ENCODE results near the gene CHL1.

The CHL1 gene

GRCh38 chr3:377158-377561 is 180.6 kb downstream of the CHL1 start:
- TF ChIP-seq MAX (IDR thresholded peaks at IDR 0.05), result no peak
- TF ChIP-seq RAD21 (IDR thresholded peaks at IDR 0.05; ENCODE audit: low read depth), result peak; percentile 41; the same call in 1 of the 2 replicates

- TF ChIP-seq USF1 (IDR thresholded peaks at IDR 0.05) (no peak), ZBTB7A (IDR thresholded peaks at IDR 0.05; ENCODE audit: low read depth) (no peak), TAF1 (IDR thresholded peaks at IDR 0.05; ENCODE audit: low read depth) (no peak), FOXM1 (IDR thresholded peaks at IDR 0.05; ENCODE audit: borderline replicate concordance, low read depth) (no peak), TCF12 (IDR thresholded peaks at IDR 0.05; ENCODE audit: low read depth) (no peak), RAD21 (IDR thresholded peaks at IDR 0.05; ENCODE audit: low read depth) (no peak), CEBPB (IDR thresholded peaks at IDR 0.05) (no peak), YY1 (IDR thresholded peaks at IDR 0.05; ENCODE audit: low read depth) (no peak), MAX (IDR thresholded peaks at IDR 0.05) (no peak), EP300 (IDR thresholded peaks at IDR 0.05; ENCODE audit: borderline replicate concordance) (no peak)
Observed at GRCh38 chr3:380801-381200, 184.2 kb downstream of the CHL1 start.

- TF ChIP-seq USF1 (IDR thresholded peaks at IDR 0.05), result no peak
- TF ChIP-seq EGR1 (IDR thresholded peaks at IDR 0.05), result no peak
- no peak for TF ChIP-seq YY1 (IDR thresholded peaks at IDR 0.05; ENCODE audit: low read depth)
- no peak for TF ChIP-seq EP300 (IDR thresholded peaks at IDR 0.05; ENCODE audit: borderline replicate concordance)
- no peak for TF ChIP-seq CREB1 (IDR thresholded peaks at IDR 0.05; ENCODE audit: low read depth)
- no peak for TF ChIP-seq TEAD4 (IDR thresholded peaks at IDR 0.05)
- TF ChIP-seq TAF1 (IDR thresholded peaks at IDR 0.05; ENCODE audit: low read depth), result no peak
Observed at GRCh38 chr3:385151-385550, 188.6 kb downstream of the CHL1 start.

- TF ChIP-seq CREB1 (IDR thresholded peaks at IDR 0.05; ENCODE audit: low read depth) (no peak), REST (IDR thresholded peaks at IDR 0.05; ENCODE audit: low read depth) (no peak)
Observed at GRCh38 chr3:394775-395174, 198.2 kb downstream of the CHL1 start.

- TF ChIP-seq ZBTB7A (IDR thresholded peaks at IDR 0.05; ENCODE audit: low read depth), result no peak
- no peak for TF ChIP-seq TCF12 (IDR thresholded peaks at IDR 0.05; ENCODE audit: low read depth)
- TF ChIP-seq MAX (IDR thresholded peaks at IDR 0.05), result no peak
- no peak for TF ChIP-seq TEAD4 (IDR thresholded peaks at IDR 0.05)
- no peak for TF ChIP-seq RAD21 (IDR thresholded peaks at IDR 0.05; ENCODE audit: low read depth)
- no peak for TF ChIP-seq CEBPB (IDR thresholded peaks at IDR 0.05)
- TF ChIP-seq TAF1 (IDR thresholded peaks at IDR 0.05; ENCODE audit: low read depth), result no peak
- TF ChIP-seq NFIC (IDR thresholded peaks at IDR 0.05), result no peak
- no peak for TF ChIP-seq REST (IDR thresholded peaks at IDR 0.05; ENCODE audit: low read depth)
- no peak for TF ChIP-seq EP300 (IDR thresholded peaks at IDR 0.05; ENCODE audit: borderline replicate concordance)
- TF ChIP-seq FOXM1 (IDR thresholded peaks at IDR 0.05; ENCODE audit: borderline replicate concordance, low read depth), result no peak
Observed at GRCh38 chr3:396293-396692, 199.7 kb downstream of the CHL1 start.

- TF ChIP-seq CEBPB (IDR thresholded peaks at IDR 0.05) (no peak), EGR1 (IDR thresholded peaks at IDR 0.05) (no peak)
Observed at GRCh38 chr3:399647-400046, 203.1 kb downstream of the CHL1 start.

- no peak for TF ChIP-seq TEAD4 (IDR thresholded peaks at IDR 0.05)
- TF ChIP-seq EGR1 (IDR thresholded peaks at IDR 0.05), result no peak
- TF ChIP-seq USF1 (IDR thresholded peaks at IDR 0.05), result no peak
- TF ChIP-seq NFIC (IDR thresholded peaks at IDR 0.05), result no peak
- TF ChIP-seq RAD21 (IDR thresholded peaks at IDR 0.05; ENCODE audit: low read depth), result no peak
- no peak for TF ChIP-seq TCF12 (IDR thresholded peaks at IDR 0.05; ENCODE audit: low read depth)
- no peak for TF ChIP-seq CREB1 (IDR thresholded peaks at IDR 0.05; ENCODE audit: low read depth)
- TF ChIP-seq MAX (IDR thresholded peaks at IDR 0.05), result no peak
- TF ChIP-seq CEBPB (IDR thresholded peaks at IDR 0.05), result no peak
Observed at GRCh38 chr3:403826-404225, 207.3 kb downstream of the CHL1 start.

Data from Ishikawa (cell line).